Activated T-helper 1 cell treated with anti-CD3 and anti-CD28 coated beads, Interleukin-12 subunit alpha, Interleukin-12 subunit beta, Interleukin-2, Interleukin-4 antibody, amounts not matched to agents 30 ng/mL and 10 ng/mL and 1 ng/mL, durations not matched to agents 14 hours and 24 hours and 36 hours (primary cell): ENCODE measurements around the gene CNDP1. TPM values are rescaled to one million over a fixed set of nuclear protein-coding genes. Genes with fewer than 3 reads are reported as not detected.
A peak's percentile ranks its signal among the peaks of the same experiment; 100 is the strongest.
"Not testable (repeated sequence)": the region's sequence is repeated elsewhere in the genome, so short reads cannot be mapped to it uniquely, and the experiment has no call there.

Experiments
- DNase-seq: peaks from one replicate; pipeline ENCODE4 v3.0.0; 2021; ENCODE audit warnings: low spot score
- H3K27ac Mint-ChIP-seq: one replicate; pipeline ENCODE4 v1.8.0; 2021; ENCODE audit warnings: mild to moderate bottlenecking, mixed read lengths
- H3K27me3 Mint-ChIP-seq: one replicate; pipeline ENCODE4 v1.8.0; 2022; ENCODE audit warnings: mild to moderate bottlenecking, moderate library complexity, mixed read lengths; ENCODE audit not compliant: insufficient read depth
- H3K36me3 Mint-ChIP-seq: one replicate; pipeline ENCODE4 v1.8.0; 2021; ENCODE audit warnings: low read depth, mixed read lengths
- H3K4me1 Mint-ChIP-seq: one replicate; pipeline ENCODE4 v1.8.0; 2021; ENCODE audit warnings: low read depth, mixed read lengths
- H3K4me3 Mint-ChIP-seq: one replicate; pipeline ENCODE4 v1.8.0; 2021; ENCODE audit warnings: mild to moderate bottlenecking, moderate library complexity, mixed read lengths
- H3K9me3 Mint-ChIP-seq: one replicate; pipeline ENCODE4 v1.8.0; 2021; ENCODE audit warnings: mixed read lengths
- intact Hi-C: fragments of 100-400 bp; cut with micrococcal nuclease; formaldehyde crosslinking; loops from one replicate; pipeline ENCODE4 v1.15.1; 2024
- total RNA-seq: library from RNA; stranded (reverse); gene quantifications from 2 replicates; pipeline ENCODE4 v1.2.3, GENCODE V29; 2022

Gene CNDP1
- total RNA-seq, 1 donor from 2014 or later = not detected

GRCh38 chr18:74518456-74519295 lies 15.6 kb upstream of the CNDP1 start:
- Mint-ChIP-seq H3K9me3 (no peaks in the 10 kb centered on the region), H3K27ac (peak overlapping the region; percentile 44), H3K4me3 (no peak overlapping the region), H3K4me1 (peaks cover 8% of the 10 kb centered on the region), H3K36me3 (peaks cover 42% of the 10 kb centered on the region), H3K27me3 (no peaks in the 10 kb centered on the region)
- no peak for DNase-seq
- intact Hi-C loops = no loop called here

DNA sequence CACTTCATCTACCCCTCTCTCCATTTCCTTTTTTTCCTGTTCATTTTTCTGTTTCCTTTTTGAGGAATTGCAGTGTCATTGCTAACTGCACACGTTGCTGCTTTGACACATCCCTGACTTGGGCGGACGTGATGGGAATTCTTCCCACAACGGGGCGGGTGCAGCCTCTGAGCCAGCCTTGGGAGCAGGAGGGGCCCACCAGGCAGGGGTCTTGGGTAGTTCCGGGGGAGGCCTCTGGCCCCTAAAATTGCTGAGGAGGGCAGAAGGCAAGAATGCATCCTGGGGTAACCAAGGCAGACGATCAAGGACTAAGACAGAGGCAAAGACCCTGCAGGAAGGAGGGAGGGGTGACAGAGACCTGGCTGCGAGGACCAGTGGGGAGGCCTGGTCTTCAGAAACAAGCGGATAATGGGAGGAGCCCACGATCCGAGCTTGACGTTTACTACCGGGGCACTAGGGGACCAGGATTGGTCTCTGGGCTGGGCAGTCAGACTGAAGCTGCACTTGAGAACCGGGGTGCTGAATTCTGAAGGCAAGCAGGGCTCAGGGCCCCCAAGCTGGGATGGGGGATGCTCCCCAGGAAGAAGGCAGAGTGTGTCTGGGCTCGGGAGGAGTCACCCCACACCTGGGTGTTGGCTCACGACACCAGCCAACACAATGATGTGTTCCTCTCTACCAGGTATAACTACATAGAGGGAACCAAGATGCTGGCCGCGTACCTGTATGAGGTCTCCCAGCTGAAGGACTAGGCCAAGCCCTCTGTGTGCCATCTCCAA lies 14.8 kb upstream of the CNDP1 start:
- peaks cover 41% of the 10 kb centered on the region for H3K36me3 Mint-ChIP-seq
- H3K4me3 Mint-ChIP-seq = no peak overlapping the region
- peaks cover 3% of the 10 kb centered on the region for H3K4me1 Mint-ChIP-seq
- no peaks in the 10 kb centered on the region for H3K27me3 Mint-ChIP-seq
- intact Hi-C loops = no loop called here
- no peak overlapping the region for H3K27ac Mint-ChIP-seq
- no peak for DNase-seq
- no peaks in the 10 kb centered on the region for H3K9me3 Mint-ChIP-seq

DNA sequence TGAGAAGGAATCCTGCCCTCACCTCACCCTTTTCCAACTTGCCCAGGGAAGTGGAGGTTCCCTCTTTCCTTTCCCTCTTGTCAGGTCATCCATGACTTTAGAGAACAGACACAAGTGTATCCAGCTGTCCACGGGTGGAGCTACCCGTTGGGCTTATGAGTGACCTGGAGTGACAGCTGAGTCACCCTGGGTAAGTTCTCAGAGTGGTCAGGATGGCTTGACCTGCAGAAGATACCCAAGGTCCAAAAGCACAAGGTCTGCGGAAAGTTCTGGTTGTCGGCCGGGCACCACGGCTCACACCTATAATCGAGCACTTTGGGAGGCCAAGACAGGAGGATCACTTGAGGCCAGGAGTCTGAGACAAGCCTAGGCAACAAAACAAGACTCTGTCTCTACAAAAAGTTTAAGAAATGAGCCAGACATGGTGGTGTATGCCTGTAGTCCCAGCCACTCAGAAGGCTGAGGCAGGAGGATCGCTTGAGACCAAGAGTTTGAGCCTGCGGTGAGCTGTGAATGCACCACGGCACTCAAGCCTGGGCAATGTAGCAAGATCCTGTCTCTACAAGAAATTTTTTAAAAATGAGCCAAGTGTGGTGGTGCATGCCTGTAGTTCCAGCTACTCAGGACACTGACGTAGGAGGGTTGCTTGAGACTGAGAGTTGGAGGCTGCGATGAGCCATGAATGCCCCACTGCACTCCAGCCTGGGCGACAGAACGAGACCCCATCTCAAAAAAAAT lies 14.0 kb upstream of the CNDP1 start:
- Mint-ChIP-seq H3K27ac (no peak overlapping the region), H3K27me3 (no peaks in the 10 kb centered on the region), H3K36me3 (peaks cover 35% of the 10 kb centered on the region), H3K9me3 (no peaks in the 10 kb centered on the region), H3K4me3 (no peak overlapping the region), H3K4me1 (no peaks in the 10 kb centered on the region)
- no peak for DNase-seq
- intact Hi-C loops = no loop called here

DNA sequence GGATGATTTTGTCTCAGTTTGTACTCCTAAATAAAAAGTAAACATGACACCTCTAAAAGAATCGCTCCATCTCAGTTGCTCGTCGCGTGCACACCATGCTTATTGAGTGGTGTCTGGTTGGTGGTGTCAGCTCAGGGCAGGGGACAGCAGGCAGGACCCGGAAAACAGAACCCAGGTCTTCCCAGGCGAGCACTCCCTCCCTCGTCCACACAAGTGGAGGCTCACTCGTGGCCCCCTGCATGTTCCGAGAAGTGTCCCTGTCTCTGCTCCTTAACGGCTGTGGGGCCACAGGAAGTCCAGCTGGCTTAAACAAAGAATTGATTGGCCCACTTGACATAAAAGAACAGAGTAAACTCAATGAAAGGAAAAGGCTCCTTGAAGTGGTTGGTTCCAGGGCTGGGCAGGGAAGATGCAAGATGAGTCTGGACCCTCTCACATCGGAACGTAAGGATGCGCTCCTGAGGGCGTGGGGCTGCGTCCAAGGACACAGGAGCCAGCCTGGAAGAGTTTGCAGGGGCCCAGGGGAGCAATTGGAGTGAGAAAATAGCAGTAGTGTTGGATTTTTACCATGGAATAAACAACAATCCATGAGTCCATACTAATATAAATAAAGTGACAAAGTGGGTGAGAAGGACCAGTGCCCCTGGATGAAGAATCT lies 13.1 kb upstream of the CNDP1 start:
- no peak overlapping the region for H3K4me3 Mint-ChIP-seq
- DNase-seq = no peak
- no peak overlapping the region for H3K27ac Mint-ChIP-seq
- no peaks in the 10 kb centered on the region for H3K9me3 Mint-ChIP-seq
- no peaks in the 10 kb centered on the region for H3K27me3 Mint-ChIP-seq
- intact Hi-C loops = no loop called here
- H3K36me3 Mint-ChIP-seq = peaks cover 35% of the 10 kb centered on the region
- no peaks in the 10 kb centered on the region for H3K4me1 Mint-ChIP-seq

DNA sequence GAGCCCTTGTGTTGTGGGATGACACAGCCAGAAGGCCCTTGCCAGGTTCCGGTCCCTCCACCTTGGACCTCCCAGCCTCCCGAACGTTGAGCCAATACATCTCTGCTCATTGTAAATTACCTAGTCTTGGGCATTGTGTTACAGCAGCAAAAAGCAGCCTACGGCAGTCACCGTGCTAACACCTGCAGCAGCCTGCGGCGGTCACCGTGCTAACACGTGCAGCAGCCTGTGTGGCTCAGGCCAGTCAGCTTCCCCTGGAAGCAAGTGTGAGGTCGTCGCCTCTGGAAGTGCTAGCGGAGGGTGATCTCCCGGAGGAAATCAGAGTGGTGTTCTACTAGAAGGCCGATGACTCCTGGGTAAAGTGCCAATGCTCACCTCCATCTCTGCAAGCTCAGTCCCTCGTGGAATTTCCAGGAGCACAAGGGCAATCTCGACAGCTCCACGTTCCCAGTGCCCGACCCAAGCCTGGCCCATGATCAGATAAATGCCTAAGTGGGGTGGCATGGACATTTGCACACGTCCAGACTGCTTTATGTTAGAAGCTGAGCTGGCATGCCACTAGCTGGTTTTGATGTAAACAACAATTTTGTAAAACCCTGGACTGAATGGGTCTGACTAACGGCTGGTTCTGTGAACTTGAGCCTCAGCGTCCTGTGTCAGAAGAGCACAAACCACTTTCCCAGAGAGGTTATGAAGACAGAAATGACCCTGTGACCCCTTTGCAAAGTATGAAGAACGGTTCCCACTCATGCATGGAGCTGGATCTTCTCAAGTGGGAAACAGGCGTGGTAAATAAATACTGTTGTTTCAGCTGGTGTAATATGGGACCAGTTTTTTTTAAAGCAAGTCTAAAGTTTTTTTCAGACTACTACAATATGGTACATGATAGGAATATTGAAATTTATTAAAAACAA lies 11.4 kb upstream of the CNDP1 start:
- Mint-ChIP-seq H3K9me3 (no peaks in the 10 kb centered on the region), H3K4me1 (no peaks in the 10 kb centered on the region), H3K27me3 (peaks cover 2% of the 10 kb centered on the region), H3K36me3 (peaks cover 25% of the 10 kb centered on the region), H3K4me3 (no peak overlapping the region), H3K27ac (no peak overlapping the region)
- intact Hi-C loops = no loop called here
- DNase-seq = no peak

- no peak overlapping the region for H3K4me3 Mint-ChIP-seq
- no peaks in the 10 kb centered on the region for H3K9me3 Mint-ChIP-seq
- intact Hi-C loops = no loop called here
- no peak overlapping the region for H3K27ac Mint-ChIP-seq
- H3K36me3 Mint-ChIP-seq = peaks cover 20% of the 10 kb centered on the region
- no peak for DNase-seq
- H3K27me3 Mint-ChIP-seq = peaks cover 4% of the 10 kb centered on the region
- H3K4me1 Mint-ChIP-seq = no peaks in the 10 kb centered on the region
Measured at GRCh38 chr18:74524097-74524496, 10.2 kb upstream of the CNDP1 start.

DNA sequence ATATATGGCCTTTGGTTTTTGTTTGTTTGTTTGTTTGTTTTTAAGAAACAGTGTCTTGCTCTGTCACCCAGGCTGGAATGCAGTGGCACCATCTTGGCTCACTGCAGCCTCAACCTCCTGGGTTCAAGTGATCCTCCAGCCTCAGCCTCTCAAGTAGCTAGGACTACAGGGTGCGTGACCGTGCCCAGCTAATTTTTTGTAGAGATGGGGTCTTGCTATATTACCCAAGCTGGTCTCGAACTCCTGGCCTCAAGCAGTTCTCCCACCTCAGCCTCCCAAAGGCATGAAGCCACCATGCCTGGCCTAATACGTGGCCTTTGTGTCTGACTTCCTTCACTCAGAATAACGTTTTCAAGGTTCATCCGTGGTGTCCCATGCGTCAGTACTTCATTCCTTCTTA lies 9.4 kb upstream of the CNDP1 start:
- DNase-seq, H3K4me1 Mint-ChIP-seq, H3K4me3 Mint-ChIP-seq, H3K27me3 Mint-ChIP-seq, H3K27ac Mint-ChIP-seq, intact Hi-C loops, H3K9me3 Mint-ChIP-seq: not testable (repeated sequence)
- peaks cover 18% of the 10 kb centered on the region for H3K36me3 Mint-ChIP-seq

GRCh38 chr18:74525741-74526140 lies 8.6 kb upstream of the CNDP1 start:
- Mint-ChIP-seq H3K4me3 (no peak overlapping the region), H3K27ac (no peak overlapping the region), H3K9me3 (no peaks in the 10 kb centered on the region), H3K36me3 (peaks cover 12% of the 10 kb centered on the region), H3K27me3 (peaks cover 4% of the 10 kb centered on the region), H3K4me1 (no peaks in the 10 kb centered on the region)
- intact Hi-C loops = no loop called here
- no peak for DNase-seq

DNA sequence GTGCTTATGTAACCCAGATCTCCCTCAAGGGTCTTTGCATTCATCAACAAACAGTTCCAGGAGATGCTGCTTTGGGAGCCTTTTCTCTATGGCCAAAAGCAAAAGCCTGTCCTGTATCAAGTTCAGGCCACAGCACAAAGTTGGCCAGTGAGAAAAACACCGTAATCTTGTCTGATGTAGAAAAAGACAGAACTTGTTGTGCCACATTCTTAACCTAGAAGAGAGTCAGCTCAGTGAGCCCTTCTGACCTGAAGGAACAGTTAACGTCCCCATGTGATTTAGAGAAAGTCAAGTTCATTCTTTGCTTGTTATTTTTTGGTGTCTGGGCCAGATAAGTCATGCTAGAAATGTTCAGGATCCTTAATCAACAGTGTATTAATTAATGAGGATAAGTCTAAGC lies 7.8 kb upstream of the CNDP1 start:
- no peak for DNase-seq
- Mint-ChIP-seq H3K27ac (no peak overlapping the region), H3K36me3 (peaks cover 4% of the 10 kb centered on the region), H3K4me3 (no peak overlapping the region), H3K9me3 (no peaks in the 10 kb centered on the region), H3K4me1 (no peaks in the 10 kb centered on the region), H3K27me3 (peaks cover 4% of the 10 kb centered on the region)
- intact Hi-C loops = no loop called here

DNA sequence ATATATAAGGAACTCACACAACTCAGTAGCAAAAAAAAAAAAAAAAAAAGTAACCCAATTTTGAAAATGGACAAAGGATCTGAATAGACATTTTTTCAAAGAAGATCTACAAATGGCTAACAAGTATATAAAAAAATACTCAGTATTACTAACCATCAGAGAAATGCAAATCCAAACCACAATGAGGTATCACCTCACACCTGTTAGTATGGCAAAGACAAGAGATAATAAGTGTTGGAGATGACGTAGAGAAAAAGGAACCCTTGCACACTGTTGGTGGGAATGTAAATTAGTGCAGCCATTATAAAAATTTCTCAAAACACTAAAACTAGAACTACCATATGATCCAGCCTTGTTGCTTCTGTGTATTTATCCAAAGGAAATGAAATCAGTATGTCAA lies 5.8 kb upstream of the CNDP1 start:
- no peaks in the 10 kb centered on the region for H3K4me1 Mint-ChIP-seq
- DNase-seq = no peak
- H3K9me3 Mint-ChIP-seq = no peaks in the 10 kb centered on the region
- H3K27me3 Mint-ChIP-seq = peaks cover 4% of the 10 kb centered on the region
- intact Hi-C loops = no loop called here
- no peak overlapping the region for H3K4me3 Mint-ChIP-seq
- H3K36me3 Mint-ChIP-seq = peaks cover 3% of the 10 kb centered on the region
- no peak overlapping the region for H3K27ac Mint-ChIP-seq

- peaks cover 3% of the 10 kb centered on the region for H3K36me3 Mint-ChIP-seq
- intact Hi-C loops = no loop called here
- H3K4me3 Mint-ChIP-seq = no peak overlapping the region
- peaks cover 4% of the 10 kb centered on the region for H3K27me3 Mint-ChIP-seq
- no peak for DNase-seq
- no peak overlapping the region for H3K27ac Mint-ChIP-seq
- H3K9me3 Mint-ChIP-seq = no peaks in the 10 kb centered on the region
- H3K4me1 Mint-ChIP-seq = no peaks in the 10 kb centered on the region
Measured at GRCh38 chr18:74528913-74529312, 5.4 kb upstream of the CNDP1 start.

DNA sequence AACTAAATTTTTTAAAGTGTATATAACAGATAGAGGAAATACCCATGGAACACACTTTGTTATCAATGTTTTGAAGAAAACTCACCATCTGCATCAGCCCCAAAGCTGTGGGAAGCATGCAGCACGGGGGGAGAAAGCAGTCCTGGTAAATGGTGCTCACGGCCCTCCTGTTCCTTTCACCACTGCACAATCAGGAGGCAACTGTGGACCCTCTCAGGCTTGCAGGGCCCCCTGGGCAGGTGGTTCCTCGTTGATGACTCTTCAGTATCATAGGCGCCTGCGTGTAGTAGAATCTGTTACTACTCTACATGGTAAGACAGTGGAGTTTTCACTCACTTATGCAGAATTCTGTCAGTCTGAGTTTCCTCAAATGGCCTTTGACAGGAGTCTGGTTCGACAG lies 4.9 kb upstream of the CNDP1 start:
- Mint-ChIP-seq H3K4me3 (no peak overlapping the region), H3K27me3 (peaks cover 4% of the 10 kb centered on the region), H3K36me3 (no peaks in the 10 kb centered on the region), H3K27ac (no peak overlapping the region), H3K9me3 (no peaks in the 10 kb centered on the region), H3K4me1 (no peaks in the 10 kb centered on the region)
- no peak for DNase-seq
- intact Hi-C loops = no loop called here
